Measurements from ENCODE around the gene RAPGEF2. TPM values are rescaled to one million over a fixed set of nuclear protein-coding genes. Genes with fewer than 3 reads are reported as not detected.

Gene RAPGEF2
- total RNA-seq, 1 experiment from 2014 or later: 37.1 TPM

GRCh38 chr4:159219862-159220261, 117.0 kb downstream of the RAPGEF2 start:
- no peaks in the 10 kb centered on the region for H3K27me3 Mint-ChIP-seq (ENCODE audit: low read depth)
- no peaks in the 10 kb centered on the region for H3K9me3 ChIP-seq (ENCODE audit: control insufficient read depth, low read depth, low read length)
- H3K23ac ChIP-seq (ENCODE audit: insufficient read length, low read depth, low read length): no peak overlapping the region
- no peaks in the 10 kb centered on the region for H3K23me2 ChIP-seq (ENCODE audit: insufficient read length, low read depth, low read length, poor library complexity, severe bottlenecking)
- H3K79me1 ChIP-seq (ENCODE audit: insufficient read depth, low read depth, low read length, poor library complexity, severe bottlenecking): no peaks in the 10 kb centered on the region
- no peak overlapping the region for H3K9ac ChIP-seq (ENCODE audit: extremely low read depth, insufficient read length, low read length)
- H4K91ac ChIP-seq (ENCODE audit: insufficient read length, low read depth, low read length): no peak overlapping the region
- H3K36me3 Mint-ChIP-seq (ENCODE audit: insufficient read depth in 1 of 3, low read depth in 3 of 3): 0 out of 7 replicates have a peak, but pooled peaks cover 0 to 1% (median 0%) of the 10 kb centered on the region in 3 experiments
- no peak overlapping the region for H2BK12ac ChIP-seq (ENCODE audit: insufficient read length, low read depth, low read length)
- no peaks in the 10 kb centered on the region for H3K27me3 ChIP-seq (ENCODE audit: insufficient read depth, low read length)
- H2BK120ac ChIP-seq (ENCODE audit: low read depth, low read length, poor library complexity, severe bottlenecking): no peak overlapping the region
- H3K4me3 Mint-ChIP-seq: no peak overlapping the region
- no peak overlapping the region for H3K27ac ChIP-seq (ENCODE audit: insufficient read length, low read depth, low read length)
- no peak overlapping the region for H2AFZ ChIP-seq (ENCODE audit: low read length)
- H3K56ac ChIP-seq (ENCODE audit: insufficient read length, low read depth, low read length): no peak overlapping the region
- H2BK5ac ChIP-seq (ENCODE audit: insufficient read length, low read length): no peak overlapping the region
- no peaks in the 10 kb centered on the region for H4K20me1 ChIP-seq (ENCODE audit: control insufficient read depth, insufficient read depth, insufficient read length)
- no peak overlapping the region for H3K14ac ChIP-seq (ENCODE audit: insufficient read depth, low read length)
- H2BK20ac ChIP-seq (ENCODE audit: low read depth, low read length, poor library complexity, severe bottlenecking): no peak overlapping the region
- peaks cover 12 to 20% of the 10 kb centered on the region in 2 experiments for H3K4me1 Mint-ChIP-seq
- H2AK5ac ChIP-seq (ENCODE audit: insufficient read length, low read length): no peak overlapping the region
- H3K4me2 ChIP-seq (ENCODE audit: insufficient read depth, insufficient read length, low read length): no peak overlapping the region
- WGBS (ENCODE audit: extremely low coverage, insufficient read length, low lambda C conversion rate): no CpG with 5 or more reads among the region's 1 CpG
- H4K8ac ChIP-seq (replicated peaks; ENCODE audit: insufficient read length, low read depth, low read length): no peak overlapping the region
- peaks cover 9% of the 10 kb centered on the region; the same call in 1 of the 2 replicates for H3K79me2 ChIP-seq (ENCODE audit: insufficient read depth, low read length)
- TF ChIP-seq, protein P1, sequence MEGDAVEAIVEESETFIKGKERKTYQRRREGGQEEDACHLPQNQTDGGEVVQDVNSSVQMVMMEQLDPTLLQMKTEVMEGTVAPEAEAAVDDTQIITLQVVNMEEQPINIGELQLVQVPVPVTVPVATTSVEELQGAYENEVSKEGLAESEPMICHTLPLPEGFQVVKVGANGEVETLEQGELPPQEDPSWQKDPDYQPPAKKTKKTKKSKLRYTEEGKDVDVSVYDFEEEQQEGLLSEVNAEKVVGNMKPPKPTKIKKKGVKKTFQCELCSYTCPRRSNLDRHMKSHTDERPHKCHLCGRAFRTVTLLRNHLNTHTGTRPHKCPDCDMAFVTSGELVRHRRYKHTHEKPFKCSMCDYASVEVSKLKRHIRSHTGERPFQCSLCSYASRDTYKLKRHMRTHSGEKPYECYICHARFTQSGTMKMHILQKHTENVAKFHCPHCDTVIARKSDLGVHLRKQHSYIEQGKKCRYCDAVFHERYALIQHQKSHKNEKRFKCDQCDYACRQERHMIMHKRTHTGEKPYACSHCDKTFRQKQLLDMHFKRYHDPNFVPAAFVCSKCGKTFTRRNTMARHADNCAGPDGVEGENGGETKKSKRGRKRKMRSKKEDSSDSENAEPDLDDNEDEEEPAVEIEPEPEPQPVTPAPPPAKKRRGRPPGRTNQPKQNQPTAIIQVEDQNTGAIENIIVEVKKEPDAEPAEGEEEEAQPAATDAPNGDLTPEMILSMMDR (conservative IDR thresholded peaks at IDR 0.05): no peak
- H3T11ph ChIP-seq (ENCODE audit: low read length): no peak overlapping the region
- DNase-seq: no peak
- no peak overlapping the region for H3K4ac ChIP-seq (ENCODE audit: low read depth, low read length)
- peak overlapping the region in 1 of 3 experiments; percentile 36; a peak in 2 of 7 replicates for H3K27ac Mint-ChIP-seq
- no peak overlapping the region for H3K18ac ChIP-seq (ENCODE audit: insufficient read length, low read depth, low read length)
- H3K9me3 Mint-ChIP-seq: no peaks in the 10 kb centered on the region
- H4K5ac ChIP-seq (ENCODE audit: insufficient read length, low read depth, low read length): no peak overlapping the region
- H2BK15ac ChIP-seq (ENCODE audit: low read depth, low read length): no peak overlapping the region
- H3K4me1 ChIP-seq (ENCODE audit: insufficient read depth, low read length): peaks cover 3% of the 10 kb centered on the region; the same call in 1 of the 2 replicates
